Stimulated activated CD4-positive, alpha-beta T cell treated with anti-CD3 and anti-CD28 coated beads, Interleukin-15, amount 100 ng/mL, for 24 hours (primary cell): ENCODE measurements around the gene IFI6.
A peak's percentile ranks its signal among the peaks of the same experiment; 100 is the strongest.
"Not testable (repeated sequence)": the region's sequence is repeated elsewhere in the genome, so short reads cannot be mapped to it uniquely, and the experiment has no call there.

Experiments
- DNase-seq: peaks from one replicate; pipeline ENCODE4 v3.0.0-alpha.2; 2020

The IFI6 gene

GRCh38 chr1:27626031-27626935 is 45.7 kb downstream of the IFI6 start:
- no peak for DNase-seq

- DNase-seq, result no peak
Measured at GRCh38 chr1:27624467-27625178, 47.4 kb downstream of the IFI6 start.

- DNase-seq, result no peak
Measured at GRCh38 chr1:27623327-27624212, 48.4 kb downstream of the IFI6 start.

- no peak for DNase-seq
Measured at GRCh38 chr1:27622828-27623227, 49.2 kb downstream of the IFI6 start.

GRCh38 chr1:27621051-27621920 is 50.7 kb downstream of the IFI6 start:
- DNase-seq, result no peak

- DNase-seq, result not testable (repeated sequence)
Measured at GRCh38 chr1:27619782-27620438, 52.1 kb downstream of the IFI6 start.

- DNase-seq, result peak; percentile 38
Measured at GRCh38 chr1:27618341-27619082, 53.5 kb downstream of the IFI6 start.

GRCh38 chr1:27617420-27617819 is 54.6 kb downstream of the IFI6 start:
- no peak for DNase-seq

- DNase-seq, result no peak
Measured at GRCh38 chr1:27616441-27616840, 55.6 kb downstream of the IFI6 start.
